ENCODE data around the gene SOWAHA.

- no peak for TF ChIP-seq POLR2A (IDR thresholded peaks at IDR 0.05; ENCODE audit: low read length)
- no peak for TF ChIP-seq GATA1 (IDR thresholded peaks at IDR 0.05; ENCODE audit: low read depth, low read length)
Observed at GRCh38 chr5:132853790-132854189, 40.7 kb downstream of the SOWAHA start.
